GM21526 (cell line): ENCODE data around the gene PTPRD.

Experiments used
- ATAC-seq: cut with Tn5 transposase; IDR thresholded peaks from one replicate; pipeline ENCODE4 v1.9.1; 2021; ENCODE audit warnings: moderate library complexity; ENCODE audit not compliant: unreplicated experiment, low FRiP score

PTPRD gene

DNA sequence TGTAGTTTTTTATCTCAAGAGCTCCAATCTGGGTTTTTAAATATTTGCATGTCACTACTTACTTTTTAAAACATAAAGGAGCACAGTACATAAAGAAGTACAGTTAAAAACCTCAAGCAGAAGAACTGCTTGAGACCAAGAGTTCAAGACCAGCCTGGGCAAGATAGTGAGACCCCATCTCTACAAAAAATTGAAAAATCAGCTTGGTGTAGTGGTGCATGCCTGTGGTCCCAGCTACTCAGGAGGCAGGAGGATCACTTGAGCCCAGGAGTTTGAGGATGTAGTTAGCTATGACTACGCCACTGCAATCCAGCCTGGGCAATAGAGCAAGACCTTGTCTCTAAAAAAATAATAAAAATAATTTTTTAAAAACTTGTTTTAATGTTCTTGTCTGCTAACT lies 1840.5 kb downstream of the PTPRD start:
- ATAC-seq = no peak

DNA sequence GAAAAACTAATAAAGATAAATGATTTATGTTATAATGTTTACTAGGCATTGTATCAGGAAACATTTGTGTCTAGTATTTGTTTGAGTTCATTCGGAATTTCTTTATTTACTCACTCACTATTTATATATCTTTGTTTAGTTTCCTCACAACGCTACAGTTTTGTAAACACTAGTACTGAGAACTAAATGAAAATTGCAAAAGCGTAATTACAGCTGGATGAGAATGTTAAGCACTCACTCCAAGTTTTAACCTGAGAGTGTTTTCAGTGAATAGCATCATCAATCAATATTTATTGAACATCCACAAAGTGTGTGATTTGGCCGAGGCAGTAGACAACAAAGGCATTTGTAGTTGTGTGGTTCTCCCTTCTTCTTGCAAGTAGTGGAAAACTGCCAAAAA lies 1843.6 kb downstream of the PTPRD start:
- ATAC-seq = no peak

DNA sequence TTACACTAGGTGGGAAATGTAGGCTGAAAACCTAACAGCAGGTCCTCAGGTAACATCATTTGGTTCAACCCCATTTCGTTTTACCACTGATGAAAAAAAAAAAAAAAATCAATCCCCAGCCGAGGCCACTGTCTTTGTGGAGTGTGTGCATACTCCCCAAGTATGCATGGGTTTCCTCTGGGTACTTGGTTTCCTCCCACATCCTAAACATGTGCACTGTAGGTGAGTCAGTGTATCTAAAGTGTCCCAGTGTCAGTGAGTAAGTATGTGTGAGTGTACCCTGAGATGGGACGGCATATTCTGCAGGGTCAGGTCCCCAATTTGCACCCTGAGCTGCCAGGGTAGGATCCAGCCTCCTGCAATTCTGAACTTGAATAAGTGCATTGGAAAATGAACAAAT lies 1846.7 kb downstream of the PTPRD start:
- ATAC-seq = no peak

DNA sequence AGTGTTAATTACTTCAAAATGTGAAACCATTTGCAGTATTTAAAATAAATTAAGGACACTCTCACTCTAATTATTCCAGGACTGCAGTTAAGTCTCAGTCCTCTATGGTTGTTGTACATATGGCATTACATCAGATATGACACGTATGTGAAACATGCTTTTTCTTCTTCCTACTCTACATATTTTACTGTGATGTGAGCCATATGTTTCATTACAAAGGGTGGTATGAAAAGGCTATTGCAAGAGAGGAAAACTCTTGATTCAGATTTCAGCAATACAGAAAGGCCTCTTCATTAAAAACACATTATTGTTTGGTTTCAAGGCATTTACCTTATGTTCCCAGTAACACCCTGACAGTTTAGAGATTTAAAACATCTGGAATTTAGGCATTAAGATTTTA lies 1848.8 kb downstream of the PTPRD start:
- ATAC-seq = no peak

DNA sequence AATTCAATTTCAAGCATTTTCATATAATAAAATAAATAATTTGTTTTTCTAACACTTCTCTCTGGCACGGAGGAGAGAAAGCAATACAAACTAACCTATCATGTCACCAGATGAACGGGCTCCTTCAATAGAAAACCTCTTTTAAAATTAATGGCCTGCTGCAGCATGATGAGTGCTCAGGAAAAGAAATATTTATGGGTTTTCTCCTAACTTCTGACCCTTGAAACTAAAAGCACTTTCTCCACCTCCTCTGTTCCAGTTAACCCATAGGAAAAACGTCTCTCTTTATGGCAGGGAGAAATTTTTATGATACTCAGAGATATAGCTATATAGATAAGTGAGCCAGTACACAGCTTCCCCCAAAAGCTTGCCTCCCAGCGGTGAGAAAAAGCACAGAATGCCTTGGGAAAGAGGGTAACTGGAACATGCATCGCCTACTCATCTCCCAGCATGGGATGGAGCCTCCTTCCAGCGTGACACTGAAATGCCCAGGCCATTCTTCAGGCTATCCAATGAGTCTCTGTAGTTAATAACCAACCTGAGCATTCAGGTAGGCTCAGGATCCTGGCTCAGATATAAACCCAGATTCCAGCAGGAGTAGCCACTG lies 1850.2 kb downstream of the PTPRD start:
- ATAC-seq = no peak

DNA sequence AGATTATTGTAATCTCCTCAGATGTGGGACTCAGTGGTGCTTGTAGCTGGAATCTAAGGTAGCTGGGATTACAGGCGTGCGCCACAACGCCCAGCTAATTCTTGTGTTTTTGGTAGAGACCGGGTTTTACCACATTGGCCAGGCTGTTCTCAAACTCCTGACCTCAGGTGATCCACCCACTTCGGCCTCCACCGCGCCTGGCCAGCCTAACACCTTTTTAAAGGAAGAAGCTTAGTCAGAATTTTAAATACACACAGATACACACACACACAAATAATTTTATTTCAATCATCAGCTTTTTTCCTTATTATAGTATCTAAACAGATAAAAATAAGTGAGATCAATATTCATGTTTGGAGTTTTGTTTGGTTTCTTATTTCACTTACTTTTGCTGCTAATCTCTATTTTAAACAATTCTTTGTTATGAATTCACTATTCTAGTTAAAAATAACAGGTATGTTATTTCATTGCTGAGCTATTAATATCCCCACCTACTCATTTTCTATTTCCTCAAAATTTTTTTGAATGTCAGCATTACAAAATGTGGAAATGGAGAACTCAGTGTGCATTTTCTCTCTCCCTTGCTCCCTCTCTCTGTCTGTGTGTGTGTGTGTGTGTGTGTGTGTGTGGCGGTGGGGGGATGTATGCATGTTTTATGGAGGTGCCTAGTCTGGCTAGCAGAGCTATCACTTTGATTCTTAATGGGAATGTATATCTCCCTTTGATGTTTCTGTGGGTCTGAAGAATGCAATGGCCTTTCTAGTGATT lies 1852.6 kb downstream of the PTPRD start:
- no peak for ATAC-seq

DNA sequence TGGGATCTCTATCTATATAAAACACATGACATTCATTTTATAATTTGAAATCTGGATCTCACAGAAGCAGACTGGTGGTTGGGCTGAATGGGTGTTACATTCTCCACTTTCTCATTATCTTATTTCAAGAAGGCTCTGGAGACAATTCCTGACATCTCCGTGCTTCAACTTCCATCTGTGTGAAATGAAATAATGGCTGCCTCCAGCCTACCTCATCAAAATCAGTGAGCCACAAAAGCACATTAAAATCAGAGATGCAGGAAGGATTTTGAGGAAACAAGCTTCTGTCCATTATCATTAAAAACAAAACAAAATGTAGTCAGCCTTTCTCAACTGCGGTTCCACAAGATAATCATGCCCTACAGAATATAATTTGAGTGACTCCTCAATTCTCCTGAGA lies 1854.9 kb downstream of the PTPRD start:
- no peak for ATAC-seq

DNA sequence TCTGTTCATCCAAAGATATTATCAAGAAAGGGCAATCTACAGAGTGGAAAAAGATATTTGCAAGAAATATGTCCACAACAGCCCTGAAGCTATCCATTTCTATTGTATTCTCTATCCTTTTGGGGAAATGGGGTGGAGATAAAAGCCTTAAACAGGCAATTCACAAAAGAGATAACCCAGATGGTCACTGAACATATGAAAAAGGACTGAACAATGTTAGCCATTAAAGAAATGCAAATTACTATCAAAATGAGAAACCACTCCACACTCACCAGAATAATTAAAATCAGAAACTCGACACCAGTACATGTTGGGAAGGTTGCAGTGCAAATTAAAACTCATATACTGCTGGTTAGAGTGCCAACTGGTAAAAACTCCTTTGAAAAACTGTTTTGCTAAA lies 1858.1 kb downstream of the PTPRD start:
- ATAC-seq = no peak

DNA sequence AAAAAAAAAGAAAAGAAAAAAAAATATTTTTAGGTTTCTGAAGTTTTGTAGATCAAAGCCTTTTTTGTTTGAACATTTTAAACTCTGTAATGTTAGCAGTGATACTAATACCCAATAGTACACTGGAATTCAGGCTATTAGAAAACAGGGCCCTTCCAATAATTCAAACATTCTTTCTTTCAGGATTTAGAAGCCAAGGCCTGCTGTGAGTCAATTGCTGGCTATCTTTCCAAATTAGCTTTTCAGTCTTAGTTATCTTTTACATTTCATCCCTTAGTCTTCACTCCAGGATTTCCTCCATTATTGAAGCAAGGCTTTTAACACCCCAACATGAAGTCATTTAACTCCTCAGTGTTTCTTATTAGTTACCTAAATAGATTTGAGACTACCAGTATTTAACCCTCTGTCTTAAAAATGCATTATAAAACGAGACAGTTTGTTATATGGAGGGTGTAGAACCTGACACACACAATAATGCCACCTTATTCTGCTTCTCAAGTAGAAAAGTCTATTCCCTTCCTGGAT lies 1861.3 kb downstream of the PTPRD start:
- no peak for ATAC-seq

DNA sequence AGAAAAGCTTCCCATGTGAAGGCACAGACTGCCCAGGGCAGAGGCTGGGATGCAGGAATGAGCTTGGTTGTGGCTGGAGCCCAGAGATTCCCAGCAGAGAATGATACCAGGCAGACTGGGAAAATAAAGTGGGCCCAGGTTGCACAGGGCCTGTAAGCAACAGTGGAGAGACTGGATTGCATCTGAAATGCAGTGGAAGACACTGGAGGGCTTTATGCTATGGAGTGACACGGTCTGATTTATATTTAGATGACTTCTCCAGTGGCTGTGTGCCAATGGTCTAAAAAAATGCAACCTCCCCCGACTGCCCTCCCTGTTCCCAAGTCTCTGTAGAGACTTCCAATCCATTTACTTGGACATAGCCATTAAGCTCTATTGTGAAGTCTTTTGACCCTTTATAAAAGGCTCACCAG lies 1862.2 kb downstream of the PTPRD start:
- no peak for ATAC-seq

DNA sequence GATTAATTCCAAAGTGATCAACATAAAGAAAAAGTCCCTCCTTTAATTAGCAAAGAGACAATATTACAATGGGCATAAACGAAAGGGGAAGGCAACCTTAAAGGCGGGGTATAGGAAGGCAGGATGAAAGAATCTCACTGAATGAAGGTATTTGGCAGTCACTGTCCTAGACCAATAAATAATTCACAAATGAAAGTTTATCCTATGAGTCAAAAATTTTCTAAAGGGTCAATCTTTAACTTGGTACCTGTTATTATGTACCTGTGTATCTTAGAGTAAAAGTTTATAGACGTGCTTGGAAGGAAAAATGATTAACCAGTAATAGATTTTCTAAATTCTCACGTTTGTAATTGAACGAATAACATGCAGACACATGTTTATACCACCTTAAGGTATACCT lies 1867.5 kb downstream of the PTPRD start:
- ATAC-seq = no peak

DNA sequence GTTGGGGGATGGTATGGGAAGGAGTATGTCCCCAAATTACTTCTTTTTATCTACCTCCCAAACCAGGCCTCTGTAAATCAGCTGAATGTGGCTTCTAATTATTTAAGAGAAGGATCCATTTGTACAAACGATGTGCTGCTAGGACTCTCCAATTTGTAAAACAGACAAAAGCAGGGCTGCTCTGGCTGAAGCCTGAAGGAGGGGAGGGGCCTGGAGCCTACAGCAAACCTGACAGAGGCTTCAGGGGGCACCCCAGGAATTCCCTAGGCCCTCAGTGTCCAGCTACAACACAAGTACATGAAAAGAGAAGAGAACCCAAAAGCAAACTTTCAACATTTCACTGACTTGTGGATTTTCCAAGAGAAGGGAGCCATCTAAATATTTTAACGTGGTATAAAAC lies 1873.9 kb downstream of the PTPRD start:
- no peak for ATAC-seq

DNA sequence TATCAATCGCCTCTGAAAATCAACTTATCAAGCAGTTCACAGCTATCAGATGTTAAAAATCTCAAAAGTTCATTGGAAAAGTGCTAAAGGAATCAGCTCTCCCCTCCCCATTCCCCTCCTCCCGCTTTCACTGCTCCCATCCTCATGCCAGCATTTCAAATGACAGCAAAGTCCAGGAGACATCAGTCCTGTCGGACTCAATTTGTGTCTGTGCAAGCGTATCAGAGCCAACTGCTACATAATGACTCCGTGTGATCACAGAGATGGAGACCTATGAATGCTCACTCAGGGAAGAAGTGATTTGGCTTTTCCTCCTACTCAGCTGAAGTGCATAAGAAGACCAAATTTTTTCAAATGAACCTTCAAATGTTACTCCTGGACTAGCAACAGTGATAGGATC lies 1876.0 kb downstream of the PTPRD start:
- ATAC-seq = no peak

DNA sequence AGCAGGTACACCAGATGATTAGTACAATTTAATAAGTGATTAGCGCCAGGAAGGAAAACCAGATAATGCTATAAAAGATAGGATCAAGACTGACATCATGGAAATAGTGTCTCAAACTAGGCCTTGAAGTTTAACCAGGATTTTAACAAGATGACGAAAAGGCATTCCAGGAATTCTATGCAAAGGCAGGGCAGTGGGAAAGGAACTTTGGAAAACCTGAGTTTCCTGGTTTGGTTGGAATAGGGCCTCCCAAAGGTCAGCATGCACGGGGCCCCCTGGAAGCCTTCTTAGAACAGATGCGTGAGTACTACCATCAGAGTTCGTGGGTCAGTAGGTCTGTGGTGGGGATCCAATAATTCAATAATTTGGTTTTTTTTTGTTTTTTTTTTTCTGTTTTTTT lies 1878.0 kb downstream of the PTPRD start:
- no peak for ATAC-seq

DNA sequence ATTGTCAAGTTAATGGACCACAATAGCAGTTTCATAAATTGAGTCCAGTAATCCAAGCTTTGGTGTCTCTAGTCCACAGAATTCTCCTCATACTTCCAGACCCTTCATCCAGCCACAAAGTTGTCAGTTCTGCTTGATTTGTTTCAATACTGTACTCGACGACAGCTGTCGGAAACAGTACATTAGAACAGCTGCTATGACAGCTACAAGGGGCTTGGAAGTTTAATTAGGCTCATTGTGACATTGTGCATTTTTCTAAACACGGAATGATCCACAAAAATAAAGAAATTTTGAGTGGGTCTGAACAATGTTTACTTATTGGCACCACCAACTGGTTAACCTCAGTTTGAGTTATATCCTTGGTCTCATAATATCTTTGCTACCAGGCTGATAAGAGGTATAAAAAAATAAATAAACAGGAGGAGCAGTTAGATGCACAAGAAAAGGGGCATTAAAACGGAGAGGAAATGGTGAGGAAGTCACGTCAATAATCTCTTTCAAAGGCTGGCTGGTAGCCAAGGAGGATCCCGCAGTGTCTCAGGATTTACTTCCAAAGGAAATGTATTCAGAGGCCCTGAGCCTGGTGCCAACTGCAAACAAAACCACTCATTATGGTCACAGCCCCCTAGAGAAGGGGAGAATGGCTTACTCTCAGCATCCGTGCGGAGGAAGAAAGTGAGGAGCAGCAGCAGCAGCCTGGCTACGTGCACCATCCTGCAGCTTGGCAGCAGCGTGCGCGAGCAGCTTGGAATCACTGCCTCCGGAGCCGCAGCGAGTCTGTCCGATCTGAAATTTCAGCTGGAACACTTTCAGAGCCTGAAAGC lies 1879.5 kb downstream of the PTPRD start:
- no peak for ATAC-seq

DNA sequence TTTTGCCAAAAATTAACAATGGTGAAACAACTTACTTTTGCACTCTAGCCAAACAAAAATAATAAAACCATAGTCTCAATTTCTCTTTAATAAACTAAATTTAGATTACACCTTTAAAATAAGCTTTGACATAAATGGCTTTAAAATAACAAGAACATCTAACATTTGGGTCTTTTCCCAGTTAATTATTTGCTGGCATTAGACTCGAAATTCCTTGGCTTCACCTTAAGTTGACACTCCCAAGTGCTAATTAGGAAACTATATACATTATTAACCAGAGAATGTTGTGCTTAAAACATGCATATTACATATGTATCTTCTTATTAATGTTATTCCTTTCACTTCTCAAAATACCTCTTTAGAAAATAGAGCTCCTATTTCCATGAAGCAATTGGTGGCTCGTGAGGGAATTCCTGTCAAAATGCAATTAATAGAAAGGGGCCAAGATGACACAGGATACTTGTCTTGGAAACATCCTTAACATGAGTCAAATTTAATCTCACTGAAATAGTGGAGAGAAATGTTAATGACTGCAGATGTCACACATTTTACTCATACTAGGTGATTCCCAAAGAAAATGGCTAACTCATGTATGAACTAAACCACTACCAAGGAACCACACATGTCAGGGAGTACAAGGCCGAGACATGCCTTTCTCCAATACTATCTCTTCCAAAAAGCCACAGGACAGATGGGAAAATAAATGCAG lies 1880.3 kb downstream of the PTPRD start:
- no peak for ATAC-seq

DNA sequence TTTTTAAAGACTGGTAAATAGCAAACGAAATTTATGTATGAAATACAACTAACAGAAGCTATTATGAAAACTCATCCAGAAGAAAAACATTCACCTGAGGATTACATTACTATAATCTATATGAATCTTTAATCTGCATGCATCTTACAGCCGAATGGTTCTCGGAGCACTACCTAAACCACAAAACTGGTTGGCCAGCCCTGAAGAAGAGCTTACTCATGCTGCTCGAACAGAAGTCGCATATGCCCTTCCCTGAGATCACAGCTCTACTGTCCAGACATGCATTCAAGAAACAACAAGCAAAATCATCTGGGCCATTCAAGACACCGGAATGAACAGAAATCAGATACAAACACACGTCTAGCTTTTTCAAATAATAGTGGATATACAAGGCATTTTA lies 1882.2 kb downstream of the PTPRD start:
- no peak for ATAC-seq

DNA sequence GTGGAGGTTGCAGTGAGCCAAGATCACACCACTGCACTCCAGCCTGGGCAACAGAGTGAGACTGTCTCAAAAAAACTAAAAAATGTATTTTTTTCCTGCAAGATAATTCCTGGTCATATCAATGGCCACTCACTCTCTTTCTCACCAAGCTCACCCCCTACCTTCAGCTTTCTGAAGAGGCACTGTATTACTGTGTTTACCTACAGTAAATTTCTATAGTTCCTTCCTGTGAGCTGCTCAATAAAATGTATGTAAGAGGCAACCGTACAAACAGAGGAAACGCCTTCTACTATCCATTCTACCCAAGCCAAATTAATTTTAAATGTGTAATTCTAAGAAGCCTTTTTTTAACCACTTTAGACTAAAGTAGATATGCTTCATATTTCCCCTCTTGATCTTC lies 1883.9 kb downstream of the PTPRD start:
- no peak for ATAC-seq

DNA sequence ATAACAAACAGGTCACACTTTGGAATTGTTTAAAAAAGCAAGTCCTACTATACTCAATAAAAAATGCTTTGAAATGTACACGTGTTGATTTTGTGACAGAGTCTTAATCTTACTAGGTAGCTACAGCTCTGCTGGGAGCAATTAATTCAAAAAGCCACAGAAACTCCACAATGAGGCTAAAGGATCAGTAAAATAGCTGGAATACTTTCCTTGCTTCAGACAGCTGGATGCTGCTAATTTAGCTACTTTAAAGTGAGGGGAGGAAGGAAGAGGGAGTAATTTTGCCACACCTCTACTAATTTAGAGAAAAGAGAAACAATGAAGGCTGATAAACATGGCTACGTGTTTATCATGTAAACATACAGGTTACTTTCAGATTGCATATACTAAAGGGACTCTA lies 1885.6 kb downstream of the PTPRD start:
- no peak for ATAC-seq

DNA sequence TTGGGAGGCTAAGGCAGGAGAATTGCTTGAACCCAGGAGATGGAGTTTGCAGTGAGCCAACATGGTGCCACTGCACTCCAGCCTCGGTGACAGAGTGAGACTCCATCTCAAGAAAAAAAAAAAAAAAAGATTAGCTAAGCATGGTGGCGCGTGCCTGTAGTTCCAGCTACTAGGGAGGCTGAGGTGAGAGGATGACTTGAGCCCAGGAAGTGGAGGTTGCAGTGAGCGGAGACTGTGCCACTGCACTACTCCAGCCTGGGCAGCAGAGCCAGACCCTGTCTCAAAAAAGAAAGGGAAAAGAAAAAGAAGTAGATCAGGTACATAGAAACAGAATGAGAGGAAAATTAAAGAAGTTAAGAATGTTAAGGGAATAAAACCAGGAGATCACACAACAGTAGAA lies 1886.1 kb downstream of the PTPRD start:
- no peak for ATAC-seq

DNA sequence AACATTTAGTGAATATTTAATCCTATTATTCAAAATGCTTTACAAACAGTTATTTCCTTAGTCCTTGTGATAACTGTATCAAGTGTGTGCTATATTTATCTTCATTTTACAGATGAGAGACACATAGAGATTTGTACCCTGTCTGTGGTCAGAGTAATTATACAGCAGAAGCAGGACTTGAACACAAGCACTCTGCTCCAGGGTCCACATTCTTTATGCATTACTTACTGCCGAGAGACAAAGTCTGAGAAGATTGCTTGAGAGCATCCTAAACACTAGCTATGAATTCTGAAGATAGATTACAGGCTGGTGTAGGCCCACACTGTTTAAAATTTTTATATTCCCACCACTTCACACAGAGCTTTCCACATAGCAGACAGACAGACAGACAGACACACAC lies 1887.2 kb downstream of the PTPRD start:
- ATAC-seq = no peak
